ENCODE measurements around the gene FLNB. TPM values are rescaled to one million over a fixed set of nuclear protein-coding genes. Genes with fewer than 3 reads are reported as not detected.
A peak's percentile ranks its signal among the peaks of the same experiment; 100 is the strongest.

The FLNB gene
- total and polyA plus RNA-seq, 2 of the 13 experiments (the other 11 are each of a cell fraction or from before 2014, with no cell fraction given), result 106 to 130 TPM

DNA sequence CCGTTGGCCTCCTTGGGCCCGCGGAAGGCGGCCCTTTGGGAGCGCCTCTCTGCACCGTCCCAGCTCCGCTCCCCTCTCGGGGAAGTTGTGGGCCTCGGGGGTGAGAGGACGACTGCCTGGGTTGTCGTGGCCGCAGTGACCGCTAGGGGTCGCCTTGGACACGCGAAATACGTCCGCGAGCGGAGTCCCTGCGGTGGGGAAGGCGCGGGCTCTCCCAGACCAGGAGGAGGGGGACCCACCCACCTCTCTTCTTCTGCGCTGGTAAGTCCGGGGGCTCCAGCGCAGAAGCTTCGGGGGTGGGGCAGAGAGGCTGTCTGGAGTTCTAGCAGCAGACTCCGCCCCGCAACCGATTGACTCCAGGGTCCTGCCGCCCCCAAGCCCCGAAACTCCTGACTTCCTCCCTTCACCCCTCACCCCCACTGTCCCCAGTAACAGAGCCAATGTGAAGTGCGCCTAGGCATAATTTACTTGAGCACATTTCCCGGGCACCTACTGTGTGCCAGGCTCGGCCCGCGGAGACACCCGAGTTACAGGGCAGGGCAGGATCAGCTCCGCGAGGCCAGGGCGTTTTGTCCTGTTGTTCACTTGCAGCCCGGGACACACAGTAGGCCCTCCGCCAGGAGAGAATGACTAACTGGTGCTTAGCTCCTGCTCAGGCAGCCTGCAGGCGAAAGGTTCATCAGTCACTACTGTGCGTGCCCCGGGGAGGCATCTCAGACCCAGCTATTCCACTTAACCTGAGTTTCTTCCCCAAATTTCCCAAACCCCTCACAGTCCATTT is 169.7 kb downstream of the FLNB start (continued):
- TF ChIP-seq, protein P1, sequence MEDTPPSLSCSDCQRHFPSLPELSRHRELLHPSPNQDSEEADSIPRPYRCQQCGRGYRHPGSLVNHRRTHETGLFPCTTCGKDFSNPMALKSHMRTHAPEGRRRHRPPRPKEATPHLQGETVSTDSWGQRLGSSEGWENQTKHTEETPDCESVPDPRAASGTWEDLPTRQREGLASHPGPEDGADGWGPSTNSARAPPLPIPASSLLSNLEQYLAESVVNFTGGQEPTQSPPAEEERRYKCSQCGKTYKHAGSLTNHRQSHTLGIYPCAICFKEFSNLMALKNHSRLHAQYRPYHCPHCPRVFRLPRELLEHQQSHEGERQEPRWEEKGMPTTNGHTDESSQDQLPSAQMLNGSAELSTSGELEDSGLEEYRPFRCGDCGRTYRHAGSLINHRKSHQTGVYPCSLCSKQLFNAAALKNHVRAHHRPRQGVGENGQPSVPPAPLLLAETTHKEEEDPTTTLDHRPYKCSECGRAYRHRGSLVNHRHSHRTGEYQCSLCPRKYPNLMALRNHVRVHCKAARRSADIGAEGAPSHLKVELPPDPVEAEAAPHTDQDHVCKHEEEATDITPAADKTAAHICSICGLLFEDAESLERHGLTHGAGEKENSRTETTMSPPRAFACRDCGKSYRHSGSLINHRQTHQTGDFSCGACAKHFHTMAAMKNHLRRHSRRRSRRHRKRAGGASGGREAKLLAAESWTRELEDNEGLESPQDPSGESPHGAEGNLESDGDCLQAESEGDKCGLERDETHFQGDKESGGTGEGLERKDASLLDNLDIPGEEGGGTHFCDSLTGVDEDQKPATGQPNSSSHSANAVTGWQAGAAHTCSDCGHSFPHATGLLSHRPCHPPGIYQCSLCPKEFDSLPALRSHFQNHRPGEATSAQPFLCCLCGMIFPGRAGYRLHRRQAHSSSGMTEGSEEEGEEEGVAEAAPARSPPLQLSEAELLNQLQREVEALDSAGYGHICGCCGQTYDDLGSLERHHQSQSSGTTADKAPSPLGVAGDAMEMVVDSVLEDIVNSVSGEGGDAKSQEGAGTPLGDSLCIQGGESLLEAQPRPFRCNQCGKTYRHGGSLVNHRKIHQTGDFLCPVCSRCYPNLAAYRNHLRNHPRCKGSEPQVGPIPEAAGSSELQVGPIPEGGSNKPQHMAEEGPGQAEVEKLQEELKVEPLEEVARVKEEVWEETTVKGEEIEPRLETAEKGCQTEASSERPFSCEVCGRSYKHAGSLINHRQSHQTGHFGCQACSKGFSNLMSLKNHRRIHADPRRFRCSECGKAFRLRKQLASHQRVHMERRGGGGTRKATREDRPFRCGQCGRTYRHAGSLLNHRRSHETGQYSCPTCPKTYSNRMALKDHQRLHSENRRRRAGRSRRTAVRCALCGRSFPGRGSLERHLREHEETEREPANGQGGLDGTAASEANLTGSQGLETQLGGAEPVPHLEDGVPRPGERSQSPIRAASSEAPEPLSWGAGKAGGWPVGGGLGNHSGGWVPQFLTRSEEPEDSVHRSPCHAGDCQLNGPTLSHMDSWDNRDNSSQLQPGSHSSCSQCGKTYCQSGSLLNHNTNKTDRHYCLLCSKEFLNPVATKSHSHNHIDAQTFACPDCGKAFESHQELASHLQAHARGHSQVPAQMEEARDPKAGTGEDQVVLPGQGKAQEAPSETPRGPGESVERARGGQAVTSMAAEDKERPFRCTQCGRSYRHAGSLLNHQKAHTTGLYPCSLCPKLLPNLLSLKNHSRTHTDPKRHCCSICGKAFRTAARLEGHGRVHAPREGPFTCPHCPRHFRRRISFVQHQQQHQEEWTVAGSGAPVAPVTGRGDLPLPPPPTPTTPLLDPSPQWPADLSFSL (CRISPR knock-in tag; IDR thresholded peaks at IDR 0.05), result no peak
- TF ChIP-seq CBX5 (CRISPR knock-in tag; IDR thresholded peaks at IDR 0.05; ENCODE audit: borderline replicate concordance) (no peak), MLLT10 (CRISPR knock-in tag; IDR thresholded peaks at IDR 0.05) (no peak), BHLHE40 (IDR thresholded peaks at IDR 0.05; ENCODE audit: low read length) (no peak), ZNF124 (CRISPR knock-in tag; IDR thresholded peaks at IDR 0.05) (peak; percentile 45; the same call in 1 of the 2 replicates), NR1H2 (CRISPR knock-in tag; IDR thresholded peaks at IDR 0.05; ENCODE audit: borderline replicate concordance, low read depth) (no peak), BRCA1 (CRISPR knock-in tag; IDR thresholded peaks at IDR 0.05) (no peak; the same call in 1 of the 2 replicates), ZMYM4 (CRISPR knock-in tag; IDR thresholded peaks at IDR 0.05) (no peak), ZFP90 (CRISPR knock-in tag; IDR thresholded peaks at IDR 0.05; ENCODE audit: borderline replicate concordance) (no peak), ZNF615 (CRISPR knock-in tag; IDR thresholded peaks at IDR 0.05; ENCODE audit: borderline replicate concordance) (no peak), PTBP1 (IDR thresholded peaks at IDR 0.05; ENCODE audit: low read depth, low read length, poor library complexity, severe bottlenecking) (no peak), PLRG1 (conservative IDR thresholded peaks at IDR 0.05) (no peak), SMAD1 (CRISPR knock-in tag; IDR thresholded peaks at IDR 0.05; ENCODE audit: borderline replicate concordance, low read depth) (no peak), MAFF (IDR thresholded peaks at IDR 0.05; ENCODE audit: low read depth, low read length) (no peak), DNMT1 (CRISPR knock-in tag; IDR thresholded peaks at IDR 0.05) (no peak), ZNF207 (IDR thresholded peaks at IDR 0.05; ENCODE audit: borderline replicate concordance) (no peak), ONECUT2 (CRISPR knock-in tag; IDR thresholded peaks at IDR 0.05) (no peak), ZNF468 (CRISPR knock-in tag; IDR thresholded peaks at IDR 0.05) (no peak), ZNF143 (CRISPR knock-in tag; IDR thresholded peaks at IDR 0.05) (no peak), ZNF7 (CRISPR knock-in tag; IDR thresholded peaks at IDR 0.05) (no peak)
- TF ChIP-seq, protein P2, sequence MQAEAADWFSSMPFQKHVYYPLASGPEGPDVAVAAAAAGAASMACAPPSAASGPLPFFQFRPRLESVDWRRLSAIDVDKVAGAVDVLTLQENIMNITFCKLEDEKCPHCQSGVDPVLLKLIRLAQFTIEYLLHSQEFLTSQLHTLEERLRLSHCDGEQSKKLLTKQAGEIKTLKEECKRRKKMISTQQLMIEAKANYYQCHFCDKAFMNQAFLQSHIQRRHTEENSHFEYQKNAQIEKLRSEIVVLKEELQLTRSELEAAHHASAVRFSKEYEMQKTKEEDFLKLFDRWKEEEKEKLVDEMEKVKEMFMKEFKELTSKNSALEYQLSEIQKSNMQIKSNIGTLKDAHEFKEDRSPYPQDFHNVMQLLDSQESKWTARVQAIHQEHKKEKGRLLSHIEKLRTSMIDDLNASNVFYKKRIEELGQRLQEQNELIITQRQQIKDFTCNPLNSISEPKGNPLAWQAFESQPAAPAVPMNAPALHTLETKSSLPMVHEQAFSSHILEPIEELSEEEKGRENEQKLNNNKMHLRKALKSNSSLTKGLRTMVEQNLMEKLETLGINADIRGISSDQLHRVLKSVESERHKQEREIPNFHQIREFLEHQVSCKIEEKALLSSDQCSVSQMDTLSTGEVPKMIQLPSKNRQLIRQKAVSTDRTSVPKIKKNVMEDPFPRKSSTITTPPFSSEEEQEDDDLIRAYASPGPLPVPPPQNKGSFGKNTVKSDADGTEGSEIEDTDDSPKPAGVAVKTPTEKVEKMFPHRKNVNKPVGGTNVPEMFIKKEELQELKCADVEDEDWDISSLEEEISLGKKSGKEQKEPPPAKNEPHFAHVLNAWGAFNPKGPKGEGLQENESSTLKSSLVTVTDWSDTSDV (CRISPR knock-in tag; IDR thresholded peaks at IDR 0.05), result no peak
